Fibroblast of upper back skin (primary cell): ENCODE data around the gene CADM1.

Experiments used
- DNase-seq: peaks from one replicate; pipeline ENCODE4 v3.0.0-alpha.2; 2013

The CADM1 gene

DNA sequence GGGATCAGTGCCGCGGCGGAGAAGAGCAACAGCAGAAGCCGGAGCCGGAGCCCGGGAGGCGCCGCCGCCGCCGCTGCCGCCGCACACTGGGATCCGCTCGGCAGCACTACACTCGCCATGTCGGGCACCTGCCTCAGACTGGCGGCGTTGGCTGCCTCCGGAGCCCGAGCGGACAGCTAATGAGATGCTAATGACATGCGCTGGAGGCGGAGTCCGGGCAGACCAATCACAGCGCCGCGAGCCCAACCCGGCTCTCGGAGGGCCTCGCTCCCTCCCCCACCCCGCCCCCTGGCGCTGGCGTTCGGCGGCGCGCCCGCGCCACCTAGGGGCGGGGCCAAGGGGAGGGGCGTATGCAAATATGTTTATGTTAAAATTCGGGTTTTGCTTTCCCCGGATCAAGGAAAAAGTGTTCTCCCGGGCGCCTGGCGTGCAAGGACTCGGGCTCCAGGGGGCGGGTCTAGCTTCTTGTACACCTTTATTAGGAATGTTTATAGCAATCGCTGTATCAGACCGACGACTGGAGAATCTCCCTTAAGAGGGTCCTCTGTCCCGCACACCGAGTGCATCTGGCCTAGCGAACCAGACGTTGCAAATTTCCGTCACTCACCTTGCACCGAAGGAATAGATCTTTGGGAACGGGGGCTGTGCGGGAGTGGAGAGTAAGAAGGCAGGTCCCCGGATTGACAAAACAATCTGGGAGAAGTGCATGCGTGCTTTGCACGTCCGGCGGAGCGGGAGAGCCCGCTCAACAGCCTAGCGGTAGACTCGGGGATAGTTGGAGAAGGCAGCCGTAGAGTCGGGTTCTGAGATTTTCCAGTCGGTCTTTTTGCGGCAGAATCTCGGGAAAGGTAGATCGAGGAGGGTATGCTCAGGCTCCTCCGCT is at the start of gene CADM1:
Gene CADM1 (minus strand): TSS at position 140 of the 883 bp plus-strand sequence.
- DNase-seq: peak; percentile 94

DNA sequence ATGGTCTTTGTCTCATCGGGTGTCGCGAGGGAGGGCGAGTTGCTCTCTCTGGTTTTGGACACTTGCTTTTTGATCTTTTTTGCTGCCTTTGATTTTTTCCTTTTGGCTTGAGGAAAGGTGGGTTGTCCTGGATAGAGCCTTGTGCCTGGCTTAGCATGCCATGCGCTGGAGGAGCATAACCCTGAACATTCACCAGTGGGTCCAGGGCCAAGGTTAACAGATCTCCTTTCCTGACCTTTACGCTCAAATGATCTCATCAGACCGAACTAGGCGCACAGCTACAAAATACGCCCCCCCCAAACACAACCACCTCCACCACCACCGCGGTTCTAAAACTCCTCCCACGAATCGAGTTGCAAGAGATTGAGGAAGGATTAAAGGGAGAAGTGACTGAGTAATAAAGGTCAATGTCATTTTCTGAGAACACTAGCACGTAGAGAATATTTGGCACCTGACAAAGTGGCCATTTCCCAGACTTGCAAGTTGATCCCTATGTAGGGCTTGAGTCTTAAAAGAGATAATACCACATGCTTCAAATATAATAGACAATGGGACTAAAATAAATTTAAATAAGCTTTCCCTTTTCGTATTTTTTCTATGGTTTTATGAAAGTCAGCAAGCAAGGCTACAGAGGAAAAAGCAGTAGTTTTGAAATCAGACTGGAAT is 48.7 kb upstream of the CADM1 start:
- no peak for DNase-seq

DNA sequence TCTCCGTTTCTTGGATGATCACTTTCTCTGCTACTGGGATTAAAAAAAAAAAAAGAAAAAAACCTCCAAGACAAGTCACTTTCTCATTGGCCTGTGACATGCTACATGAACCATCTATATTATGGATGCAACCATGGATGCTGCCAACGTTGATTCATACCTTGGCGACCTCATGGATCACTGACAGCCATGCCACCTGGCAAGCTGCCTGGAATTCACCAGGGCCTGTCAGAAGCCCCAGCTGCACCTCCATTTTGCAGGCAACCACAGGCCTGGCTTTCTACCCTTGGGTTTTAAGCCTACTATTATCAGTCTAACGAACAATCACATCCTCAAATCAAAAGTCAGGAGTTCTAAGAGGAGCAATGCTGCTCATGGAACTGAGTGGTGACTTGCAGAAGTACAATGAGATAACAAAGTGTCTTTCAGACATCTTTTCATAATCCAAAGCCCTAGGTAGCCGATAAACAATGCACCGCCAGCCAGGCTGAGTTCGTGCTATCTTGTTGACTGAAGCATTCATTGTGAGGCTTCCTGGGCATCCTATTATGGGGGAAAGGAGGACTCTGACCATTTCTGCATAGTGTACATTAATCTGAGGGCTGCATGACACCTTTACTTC is 48.0 kb upstream of the CADM1 start:
- DNase-seq: no peak

DNA sequence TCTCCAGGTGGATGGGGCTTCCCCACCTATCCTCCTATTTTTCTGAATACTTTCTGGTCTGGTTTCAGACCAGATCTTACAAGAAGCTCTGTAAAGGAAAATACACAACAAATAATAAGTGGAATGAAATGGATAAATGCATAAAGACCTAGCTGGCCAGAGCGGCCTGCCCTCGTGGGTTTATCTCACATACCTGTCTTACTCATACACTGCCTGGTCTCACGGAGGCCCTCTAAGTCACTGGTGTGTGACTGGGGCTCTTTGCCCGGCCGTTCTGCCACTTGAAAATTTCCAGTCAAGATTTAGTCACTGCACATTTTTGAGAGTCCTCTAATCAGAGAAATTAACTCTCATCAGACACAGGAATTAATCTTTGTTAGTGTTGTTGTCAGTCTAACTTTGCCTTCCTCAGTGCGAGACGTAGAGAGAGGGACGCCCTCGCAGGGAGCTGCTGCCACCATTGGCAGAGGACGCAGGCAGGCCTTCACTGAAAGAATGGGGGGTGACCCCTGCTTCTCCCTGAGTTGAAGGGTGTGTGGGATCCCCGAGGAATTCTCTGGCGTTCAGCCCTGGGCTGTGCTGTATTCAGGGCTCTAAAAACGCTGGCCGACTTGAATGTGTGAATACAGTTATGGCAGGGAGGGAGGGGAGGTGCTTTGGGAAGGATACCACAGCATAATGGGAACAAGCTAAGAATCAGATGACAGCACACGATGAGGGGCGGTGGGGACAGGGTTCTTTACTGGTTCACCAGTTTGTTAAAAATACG is 46.3 kb upstream of the CADM1 start:
- no peak for DNase-seq

DNA sequence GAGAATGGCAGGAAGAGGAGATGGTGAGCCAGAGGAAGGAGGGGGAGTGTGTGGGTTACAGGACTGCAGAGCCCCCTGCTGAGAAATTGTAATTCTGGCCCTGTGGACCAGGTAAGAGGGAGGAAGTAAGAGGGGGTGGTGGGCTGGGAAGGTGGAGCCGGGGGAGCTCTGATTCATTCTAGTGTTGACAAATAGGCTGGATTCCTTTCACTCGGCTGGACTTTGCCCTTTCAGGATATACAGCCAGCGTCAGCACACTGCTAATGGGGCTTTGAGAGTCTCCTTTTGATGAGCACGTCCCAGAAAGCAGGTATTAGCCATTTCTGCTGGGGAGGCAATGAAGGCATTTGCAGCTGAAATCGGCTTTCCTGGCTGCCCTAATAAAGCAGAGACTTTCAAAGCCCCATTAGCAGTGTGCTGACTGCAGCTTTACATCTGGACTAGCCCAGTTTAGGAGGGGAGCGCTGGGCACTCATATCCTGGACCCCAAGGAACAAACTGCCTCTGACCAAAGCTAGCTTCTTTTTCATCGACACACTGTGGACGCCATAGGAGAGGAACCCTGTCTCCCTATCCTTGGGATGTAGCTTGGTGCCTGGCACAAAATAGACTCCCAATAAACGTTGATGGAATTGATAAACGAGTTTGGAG is 44.8 kb upstream of the CADM1 start:
- no peak for DNase-seq

DNA sequence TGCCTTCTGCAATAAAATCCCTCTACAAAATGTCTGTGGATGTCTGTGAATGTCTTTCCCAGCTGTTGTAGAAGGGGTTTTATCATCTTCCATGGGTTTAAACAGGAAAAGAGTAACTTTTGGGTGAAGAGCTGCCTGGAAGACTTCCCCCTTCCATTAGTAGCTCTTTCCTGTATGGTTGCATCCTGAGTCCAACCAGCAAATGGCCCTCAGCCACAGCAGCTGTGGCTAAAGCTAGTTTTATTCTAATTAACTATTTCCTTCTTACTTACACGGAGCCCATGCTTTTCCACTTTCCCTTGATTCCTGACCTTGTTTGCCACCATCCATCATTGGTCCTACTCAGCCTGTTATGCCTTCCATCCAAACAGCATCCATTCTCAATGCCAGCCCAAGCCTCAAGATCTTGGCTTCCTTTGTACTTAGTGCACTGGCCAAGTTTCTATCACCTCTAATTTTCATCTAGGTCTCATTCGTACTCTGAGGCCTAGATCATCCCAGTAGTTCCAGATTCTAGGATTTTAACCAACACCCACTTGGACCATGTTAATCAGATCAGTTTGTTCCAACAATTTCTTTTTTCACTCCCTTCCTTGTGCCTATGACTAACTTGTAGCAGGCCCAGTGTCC is 41.5 kb upstream of the CADM1 start:
- DNase-seq: no peak

DNA sequence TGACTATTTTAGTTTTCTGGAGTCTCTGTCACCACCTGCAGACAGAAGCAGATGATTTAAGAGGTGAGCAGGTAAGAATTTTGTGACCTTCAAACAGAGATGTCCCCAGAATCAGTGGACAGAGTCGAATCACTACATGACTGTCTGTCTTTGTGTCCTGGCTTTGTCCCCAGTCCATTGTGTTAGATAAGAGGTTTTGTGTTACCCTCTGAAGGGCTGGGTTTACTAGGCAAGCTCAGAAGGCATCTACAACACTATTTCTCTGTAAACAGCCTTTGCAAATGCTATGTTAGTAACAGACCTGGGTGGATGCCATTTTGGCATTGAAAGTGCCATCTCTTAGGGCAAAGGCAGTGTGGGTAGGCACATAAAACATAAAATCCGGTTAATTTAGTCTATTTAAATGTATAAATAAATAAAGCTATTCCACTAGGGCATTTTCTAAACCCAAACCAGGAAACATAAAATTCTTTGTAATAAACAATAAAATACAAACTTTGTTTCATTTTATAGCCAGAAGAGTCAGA is 40.3 kb upstream of the CADM1 start:
- DNase-seq: no peak

DNA sequence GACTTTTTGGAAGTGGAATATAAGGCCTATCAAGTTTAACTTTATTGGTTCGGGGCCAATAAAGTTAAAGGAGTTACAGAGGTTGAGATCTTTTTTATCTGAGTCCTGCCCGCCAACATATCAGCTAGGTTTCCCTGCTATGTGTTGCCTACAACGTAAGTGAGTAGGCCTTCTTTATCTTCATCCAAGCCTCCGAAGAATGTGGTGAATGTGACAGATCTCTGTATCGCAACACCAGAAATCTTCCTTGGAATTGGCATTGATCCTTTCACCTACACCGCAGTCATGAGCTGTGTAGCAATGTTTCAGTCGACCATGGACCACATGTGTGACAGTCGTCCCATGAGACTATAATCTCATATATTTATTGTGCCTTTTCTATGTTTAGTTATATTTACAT is 37.3 kb upstream of the CADM1 start:
- no peak for DNase-seq

DNA sequence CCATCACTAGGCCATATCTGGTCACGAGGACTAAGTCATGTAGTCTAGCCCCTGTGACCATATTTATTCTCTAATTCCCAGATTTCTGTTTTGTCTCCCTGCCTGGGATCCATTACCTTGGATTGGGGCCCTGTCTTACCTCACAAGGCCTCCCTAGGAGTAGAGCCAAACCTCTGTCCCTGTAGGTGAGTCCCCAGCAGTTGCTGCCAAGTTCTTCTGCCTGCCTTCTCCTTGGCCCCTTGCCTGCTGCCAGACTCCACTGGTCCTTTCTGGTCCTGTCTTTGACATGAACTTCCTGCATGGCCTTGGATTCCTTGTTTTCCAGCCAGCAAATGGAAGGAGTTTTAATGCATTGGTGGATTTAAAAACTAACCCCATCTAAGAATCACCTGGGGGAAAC is 35.6 kb upstream of the CADM1 start:
- no peak for DNase-seq

DNA sequence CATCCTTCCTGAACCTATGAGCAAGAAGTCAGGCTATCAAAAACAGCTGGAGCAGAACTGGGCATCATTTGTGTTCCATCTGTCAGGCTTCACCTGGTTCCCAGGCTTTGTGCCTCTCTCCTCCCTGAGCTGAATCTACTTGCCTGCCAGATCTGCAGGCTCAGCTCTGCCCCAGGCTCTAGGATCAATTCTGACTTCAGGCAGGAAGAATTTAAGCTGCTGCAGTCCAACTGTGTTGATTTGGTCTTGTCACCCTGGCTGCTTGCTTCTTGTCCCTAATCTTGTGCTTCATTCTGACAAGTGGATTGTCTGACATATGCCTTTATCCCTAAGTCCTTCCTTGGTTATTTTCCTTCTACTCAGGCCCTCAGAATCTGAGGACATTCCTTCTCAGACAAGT is 31.6 kb upstream of the CADM1 start:
- no peak for DNase-seq

DNA sequence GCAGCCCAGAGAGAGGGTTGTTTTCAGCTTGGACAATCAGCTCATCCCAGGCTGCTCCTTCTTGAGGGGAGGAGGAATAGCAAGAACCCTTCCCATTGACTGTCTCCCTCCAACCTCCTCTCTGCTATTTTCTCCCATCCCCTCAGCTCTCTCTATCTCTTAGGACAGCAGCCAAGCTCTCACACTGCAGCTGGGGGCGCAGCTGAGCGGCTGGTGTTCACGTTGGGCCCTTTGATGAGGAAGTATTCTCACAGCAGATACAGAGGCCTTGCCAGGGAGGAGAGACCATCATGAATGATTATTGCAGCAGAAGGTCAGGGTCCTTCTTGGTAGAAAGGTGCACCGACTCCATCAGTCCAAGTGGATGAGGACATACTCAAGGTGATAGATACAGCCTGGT is 26.5 kb upstream of the CADM1 start:
- DNase-seq: no peak

DNA sequence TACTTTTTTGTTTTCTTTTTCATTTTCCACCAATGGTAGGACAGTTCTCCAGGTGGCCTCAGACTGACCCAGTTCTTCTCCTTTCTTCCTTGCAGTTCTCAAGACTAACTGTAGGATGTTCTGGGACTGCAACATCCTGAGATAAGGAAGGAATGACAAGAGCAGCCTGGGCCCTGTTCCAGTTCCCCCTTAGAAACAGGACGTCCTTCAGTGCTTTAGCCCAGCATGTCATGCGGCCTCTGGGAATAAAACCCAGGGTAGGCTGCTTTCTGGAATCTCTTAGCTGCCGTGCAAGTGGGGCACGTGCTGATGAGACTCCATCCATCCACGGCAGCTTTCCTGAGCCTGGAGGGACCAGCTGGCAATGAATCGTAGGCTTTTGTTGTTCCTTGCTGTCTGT is 24.0 kb upstream of the CADM1 start:
- DNase-seq: peak; percentile 10

DNA sequence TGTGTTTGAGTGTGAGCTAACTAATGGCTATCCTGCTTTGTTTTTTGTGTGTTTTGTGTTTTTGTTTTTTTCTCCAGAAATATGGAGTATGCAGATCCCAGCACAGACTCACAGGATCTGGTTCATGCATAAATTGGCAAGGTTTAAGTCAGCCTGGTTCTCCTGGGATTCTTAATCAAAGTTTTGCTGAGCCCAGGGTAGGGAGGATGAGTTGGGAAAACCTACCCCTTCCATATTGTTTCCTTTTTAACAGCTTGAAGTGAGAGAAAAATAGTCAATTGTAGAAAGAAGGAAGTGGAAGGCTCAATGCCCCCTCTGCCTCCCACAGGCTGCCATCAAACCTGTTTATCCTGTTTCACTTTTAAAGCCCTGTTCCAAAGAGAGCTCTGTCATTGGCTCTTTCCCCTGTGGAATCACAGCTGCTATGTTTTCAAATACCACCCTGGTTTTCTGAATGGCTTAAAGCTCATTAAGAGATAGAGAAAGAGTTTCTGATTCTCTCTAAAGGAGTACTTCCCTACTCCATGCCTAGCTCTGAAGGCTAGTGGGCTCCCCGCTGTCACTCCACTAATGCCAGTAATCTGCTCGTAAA is 23.4 kb upstream of the CADM1 start:
- DNase-seq: no peak

DNA sequence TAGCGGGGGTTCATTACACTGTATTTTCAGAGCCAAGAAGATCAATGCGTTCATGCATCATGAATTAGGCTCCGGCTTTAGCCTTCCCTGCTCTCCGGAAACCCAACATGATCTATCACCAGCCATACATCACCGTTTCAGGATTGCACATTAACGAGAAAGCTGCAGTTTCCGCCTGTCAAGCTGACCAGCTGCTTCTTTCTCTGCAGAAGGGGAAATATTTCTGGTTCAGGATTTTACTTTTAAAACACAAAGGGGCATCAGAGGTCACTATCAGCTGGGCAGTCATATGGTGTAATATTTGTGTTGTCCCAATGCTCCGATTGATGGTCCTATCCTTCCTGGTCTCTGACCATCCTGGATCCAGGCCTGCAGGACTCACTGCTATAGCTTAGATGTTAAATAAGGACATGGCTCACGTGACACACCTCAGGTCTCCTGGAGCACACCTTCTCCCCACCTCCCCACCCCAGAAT is 21.4 kb upstream of the CADM1 start:
- DNase-seq: no peak

DNA sequence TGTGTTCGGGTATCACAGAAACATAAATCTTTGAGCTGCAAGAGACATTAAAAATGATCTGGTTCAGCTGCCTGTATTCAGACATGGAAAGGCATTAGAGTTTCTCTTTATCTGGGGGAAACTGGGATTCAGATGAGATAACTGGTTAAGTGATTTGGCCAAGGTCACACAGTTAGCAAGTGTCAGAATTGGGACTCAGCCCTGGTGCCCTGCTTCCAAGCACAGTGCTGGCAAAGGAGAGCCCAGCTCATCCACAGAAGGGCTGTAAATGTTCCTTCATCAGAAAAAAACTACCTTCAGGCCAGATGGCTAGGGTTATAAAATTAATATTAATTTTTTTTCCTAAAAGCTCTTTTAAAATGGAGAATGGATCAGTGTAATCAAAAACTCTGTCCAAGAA is 20.4 kb upstream of the CADM1 start:
- no peak for DNase-seq

DNA sequence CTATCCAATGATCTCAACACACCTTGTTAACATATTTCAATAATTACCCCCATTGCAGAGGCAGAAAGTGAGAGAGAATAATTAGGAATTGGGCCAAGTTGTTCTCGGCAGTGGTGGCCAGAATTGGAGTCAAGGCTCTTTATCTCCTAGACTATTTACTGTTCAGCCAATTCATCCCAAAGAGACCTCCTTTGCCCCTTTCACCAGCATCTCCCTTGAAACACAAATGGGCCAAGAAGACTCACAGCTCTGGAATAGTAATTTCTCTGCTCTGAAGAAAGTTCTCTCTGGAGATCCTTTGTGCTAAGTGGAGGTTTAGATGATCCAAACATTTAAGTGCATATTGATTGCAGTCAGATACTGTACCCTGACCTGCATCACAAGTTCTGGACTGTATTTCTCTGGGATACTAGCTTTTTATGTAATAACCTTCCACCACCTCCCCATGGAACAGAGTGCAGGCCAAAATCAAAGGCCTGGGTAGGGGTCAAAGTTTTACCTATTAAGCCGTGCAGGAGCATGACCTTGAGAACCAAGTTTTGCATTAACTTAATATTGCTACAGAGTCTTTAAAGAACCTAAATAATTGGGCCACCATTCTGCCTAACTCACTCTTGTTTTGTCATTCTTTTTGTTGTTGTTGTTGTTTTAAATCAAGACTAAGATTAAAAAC is 19.6 kb upstream of the CADM1 start:
- no peak for DNase-seq

DNA sequence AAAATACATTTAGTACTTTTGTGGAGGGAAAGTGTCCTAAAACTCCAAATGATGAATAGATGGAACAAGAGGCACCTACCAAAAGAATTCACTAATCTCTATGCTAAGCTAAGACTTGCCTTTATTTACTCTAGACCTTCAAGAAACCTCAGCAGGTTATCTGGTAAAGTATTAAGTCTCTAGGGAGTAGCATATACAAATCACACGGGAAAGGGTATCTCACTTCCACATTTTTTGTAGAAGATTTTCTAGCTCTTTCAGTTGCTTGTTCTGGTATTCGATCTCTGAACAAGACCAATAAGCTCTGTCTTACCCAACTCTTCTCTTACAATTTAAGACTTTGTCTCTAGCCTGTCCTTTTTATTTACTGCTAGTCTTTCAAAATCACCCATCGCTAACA is 18.1 kb upstream of the CADM1 start:
- DNase-seq: no peak

DNA sequence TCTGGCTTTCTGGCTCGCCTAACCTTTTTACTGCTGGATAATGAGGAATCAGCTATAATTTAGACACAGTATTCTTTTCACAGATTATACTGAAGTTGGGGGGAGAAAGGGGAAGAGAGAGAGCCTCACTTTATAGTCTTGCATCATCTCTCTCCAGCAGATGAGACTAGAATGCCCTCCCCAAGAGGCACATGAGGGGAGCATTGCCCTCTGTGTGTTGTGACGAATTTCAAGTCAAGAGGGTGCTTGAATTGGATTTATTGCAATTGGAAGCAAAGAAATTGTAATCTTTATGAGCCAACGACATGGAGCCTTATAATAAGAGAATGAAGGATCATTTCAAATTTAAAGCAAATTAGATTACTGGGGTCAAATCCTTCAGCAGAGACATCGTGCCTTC is 17.6 kb upstream of the CADM1 start:
- DNase-seq: no peak

DNA sequence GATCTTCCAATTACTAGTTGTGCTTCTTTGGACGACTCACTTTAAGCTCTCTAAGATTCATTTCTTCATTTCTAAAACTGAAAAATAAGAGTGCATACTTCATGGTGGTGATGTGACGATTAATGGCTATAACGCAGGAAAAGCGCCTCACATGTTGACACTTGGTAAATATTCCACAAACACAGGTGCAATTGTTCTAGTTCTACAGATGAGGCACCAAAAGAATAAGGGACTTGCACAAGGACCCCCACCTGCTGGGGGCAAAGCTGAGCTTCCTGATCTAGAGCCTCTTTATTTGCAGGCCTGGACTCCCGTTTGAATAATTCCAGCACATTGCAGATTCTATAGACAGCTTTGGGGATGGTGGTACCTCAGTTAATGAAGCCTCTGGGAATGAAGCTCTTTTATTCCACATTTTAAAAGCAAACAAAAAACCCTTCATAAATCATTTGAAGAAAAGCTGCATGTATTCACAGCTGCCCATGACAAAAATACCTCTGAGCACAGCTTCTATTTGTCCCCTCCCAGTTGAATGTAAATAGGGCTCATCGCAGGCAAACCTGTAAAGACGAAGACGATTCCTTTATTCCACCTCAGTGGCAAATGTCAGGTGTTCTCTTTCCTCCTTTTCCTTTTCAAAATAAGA is 14.9 kb upstream of the CADM1 start:
- DNase-seq: no peak
